Stimulated activated CD8-positive, alpha-beta memory T cell treated with anti-CD3 and anti-CD28 coated beads, Interleukin-12 subunit alpha, Interleukin-12 subunit beta, amount 100 ng/mL, for 24 hours (primary cell): ENCODE data around the gene FUNDC2.

Source experiments
- DNase-seq: peaks from one replicate; pipeline ENCODE4 v3.0.0-alpha.2; 2020; ENCODE audit errors: extremely low read depth

The FUNDC2 gene

GRCh38 chrX:155023907-155024833 lies 2.5 kb upstream of the FUNDC2 start:
- no peak for DNase-seq

DNA sequence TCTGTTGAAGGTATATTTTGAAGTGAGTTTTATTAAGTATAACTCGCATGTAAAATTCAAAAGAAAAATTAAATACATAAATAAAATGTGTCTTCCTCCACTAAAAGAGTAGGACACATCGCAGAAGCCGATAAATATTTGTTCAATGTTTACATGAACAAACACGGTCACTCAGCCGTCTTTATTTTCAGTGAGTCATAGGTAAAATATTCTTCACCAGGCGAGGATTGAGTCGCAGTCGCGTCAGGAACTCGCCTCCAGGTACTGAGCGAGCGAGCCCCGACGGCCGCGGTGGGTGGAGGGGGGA lies 271 bp upstream of the FUNDC2 start:
- no peak for DNase-seq

DNA sequence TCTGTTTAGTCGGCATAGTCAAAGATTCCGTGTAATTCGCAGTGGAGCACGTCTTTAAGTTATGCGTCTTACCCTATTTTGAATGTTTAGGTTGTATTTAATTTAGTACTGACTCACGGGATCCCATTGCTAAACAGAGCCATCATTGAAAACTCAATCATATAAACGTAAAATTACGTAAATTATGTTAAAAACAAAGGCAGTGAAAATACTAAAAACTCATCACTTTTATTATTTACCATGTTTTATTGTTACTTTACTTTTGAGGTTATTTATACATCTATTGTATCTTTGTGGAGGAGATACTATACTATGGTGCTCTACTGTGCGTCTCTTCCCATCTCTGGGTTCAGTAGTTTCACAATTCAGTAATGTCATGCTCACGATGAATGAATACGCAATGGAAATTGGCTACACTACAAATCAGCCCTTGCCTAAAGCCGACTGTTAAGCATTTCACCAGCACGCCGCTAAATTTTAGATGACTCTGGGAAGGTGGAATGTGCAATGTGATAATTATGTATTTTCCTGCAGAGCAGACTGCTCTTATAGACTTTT lies 944 bp downstream of the FUNDC2 start:
- no peak for DNase-seq

- no peak for DNase-seq
Observed at GRCh38 chrX:155028129-155028528, 1.5 kb downstream of the FUNDC2 start.

GRCh38 chrX:155028877-155029291 lies 2.2 kb downstream of the FUNDC2 start:
- DNase-seq: no peak

- DNase-seq: no peak
Observed at GRCh38 chrX:155031657-155032056, 5.0 kb downstream of the FUNDC2 start.

DNA sequence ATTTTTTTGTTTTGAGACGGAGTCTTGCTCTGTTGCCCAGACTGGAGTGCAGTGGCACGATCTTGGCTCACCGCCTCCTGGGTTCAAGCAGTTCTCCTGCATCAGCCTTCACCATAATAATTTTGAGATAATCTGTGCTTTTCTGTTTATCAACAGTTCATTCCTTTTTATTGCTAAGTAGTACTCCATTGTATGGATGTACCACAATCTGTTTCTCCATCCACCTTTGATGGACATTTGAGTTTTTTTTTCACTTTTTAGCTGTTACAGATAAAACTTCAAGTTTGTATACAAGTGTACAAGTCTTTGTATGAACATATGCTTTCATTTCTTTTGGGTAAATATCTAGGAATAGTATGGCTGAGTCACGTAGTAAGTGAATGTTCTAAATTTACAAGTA lies 9.0 kb downstream of the FUNDC2 start:
- no peak for DNase-seq

- DNase-seq: no peak
Observed at GRCh38 chrX:155046129-155046810, 19.6 kb downstream of the FUNDC2 start.

- no peak for DNase-seq
Observed at GRCh38 chrX:155046811-155047528, 20.3 kb downstream of the FUNDC2 start.

DNA sequence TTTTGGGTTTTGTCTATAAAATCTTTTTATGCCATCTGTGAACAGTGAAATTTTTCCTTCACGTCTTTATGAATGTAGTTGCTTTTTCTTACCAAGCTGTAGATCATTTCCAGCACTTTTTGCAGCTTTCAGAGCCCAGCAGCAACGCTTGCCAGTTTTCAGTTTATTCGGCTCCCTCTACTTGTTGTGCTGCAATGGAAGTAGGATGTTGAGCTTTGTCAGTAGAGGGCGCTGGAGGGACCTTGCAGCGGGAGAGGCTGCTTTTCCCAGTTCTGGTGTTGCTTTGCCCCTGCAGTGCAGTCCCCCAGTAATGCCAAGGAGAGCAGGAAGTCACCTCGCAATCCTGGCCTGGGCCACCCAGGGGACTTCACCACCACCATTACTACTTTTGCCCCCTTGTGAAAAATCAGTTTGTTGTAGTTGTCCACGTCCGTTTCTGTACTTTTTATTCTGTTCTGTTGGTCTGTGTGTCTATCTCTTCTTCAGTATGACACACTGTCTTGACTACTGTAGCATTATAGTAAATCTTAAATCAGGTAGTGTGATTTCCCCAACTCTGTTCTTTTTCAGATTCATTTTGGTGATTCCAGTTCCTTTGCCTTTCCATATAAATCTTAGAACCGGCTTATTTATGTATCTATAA lies 22.5 kb downstream of the FUNDC2 start:
- DNase-seq: no peak

DNA sequence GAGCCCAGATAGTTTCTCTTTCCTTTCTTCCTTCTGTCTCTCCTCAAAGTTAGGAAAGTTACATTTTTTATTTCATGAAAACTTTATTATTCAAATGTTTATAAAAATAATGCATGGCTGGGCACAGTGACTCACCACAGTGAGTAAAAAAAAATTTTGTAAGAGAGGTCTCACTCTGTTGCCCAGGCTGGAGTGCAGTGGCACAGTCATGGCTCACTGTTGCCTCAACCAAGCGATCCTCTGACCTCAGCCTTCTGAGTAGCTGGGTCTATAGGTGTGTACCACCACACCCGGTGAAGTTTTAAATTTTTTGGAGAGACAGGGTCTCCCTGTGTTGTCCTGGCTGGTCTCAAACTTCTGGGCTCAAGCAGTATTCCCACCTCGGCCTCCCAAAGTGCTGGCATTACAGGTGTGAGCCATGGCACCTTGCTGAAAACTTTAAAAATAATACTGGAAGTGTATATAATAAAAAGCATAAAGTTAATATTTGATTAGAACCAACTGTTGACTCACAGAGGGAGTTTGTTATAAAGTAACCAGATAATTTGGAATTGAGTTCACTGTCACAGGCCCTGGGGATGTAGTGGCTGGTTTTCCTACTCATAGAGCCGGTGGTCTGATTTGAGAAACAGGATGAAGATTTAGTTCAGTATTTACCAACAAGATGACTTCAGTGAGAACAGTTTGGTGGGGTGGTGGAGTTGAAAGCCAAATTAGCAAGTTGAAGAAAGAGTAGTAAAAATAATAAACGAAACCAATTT lies 26.3 kb downstream of the FUNDC2 start:
- no peak for DNase-seq

DNA sequence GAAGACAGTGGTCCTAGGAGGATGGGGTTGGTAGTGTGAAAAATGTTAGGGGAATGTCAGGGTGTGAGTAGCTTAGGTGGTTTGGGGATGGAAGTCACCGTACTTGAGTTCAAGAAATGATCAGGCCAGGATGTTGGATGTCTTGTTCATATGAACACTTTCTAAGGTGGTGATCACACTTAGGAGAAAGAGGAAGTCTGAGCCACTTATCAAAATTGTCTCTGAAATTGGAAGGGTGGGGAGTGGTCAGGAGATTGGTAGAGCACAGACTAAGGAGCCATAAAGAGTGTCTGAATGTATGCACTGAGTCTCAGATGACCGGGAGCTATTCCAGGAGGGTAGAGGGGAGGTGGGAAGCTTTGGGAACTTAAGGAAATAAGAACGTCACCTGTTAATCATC lies 27.0 kb downstream of the FUNDC2 start:
- DNase-seq: no peak

DNA sequence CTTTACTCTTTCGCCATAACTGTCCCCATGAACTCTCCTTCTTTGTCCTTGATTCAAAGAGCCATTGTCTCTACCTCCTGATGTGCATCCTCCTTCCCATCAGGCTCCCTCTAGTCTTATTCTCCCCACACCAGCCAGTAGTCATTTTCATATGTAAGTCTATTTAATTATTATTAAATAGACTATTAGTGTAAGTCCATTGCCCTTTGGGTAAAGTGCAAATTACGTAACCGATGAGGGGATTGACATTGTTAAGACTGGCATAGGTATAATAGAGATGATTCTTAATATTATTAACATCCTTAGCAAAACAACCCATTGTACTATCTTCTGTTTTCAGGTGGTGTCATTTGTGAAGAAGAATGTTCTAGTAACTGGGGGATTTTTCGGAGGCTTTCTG lies 27.6 kb downstream of the FUNDC2 start:
- DNase-seq: no peak

DNA sequence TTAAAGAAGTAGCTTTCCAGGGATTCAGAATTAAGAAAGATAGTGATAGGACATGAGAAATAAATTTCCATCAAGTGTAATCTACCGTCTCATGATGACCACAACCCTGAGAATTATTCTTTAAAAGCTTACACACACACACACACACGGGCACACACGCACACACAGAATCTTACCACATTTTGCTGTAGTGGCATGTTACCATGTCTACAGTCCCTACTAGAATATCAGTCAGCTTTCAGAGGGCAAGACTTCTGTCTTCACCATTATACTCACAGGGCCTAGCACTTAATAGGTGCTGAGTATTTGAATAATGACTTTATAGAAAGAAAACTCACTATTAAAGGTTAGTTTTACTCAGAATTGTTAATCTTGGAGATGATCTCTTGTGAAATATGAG lies 28.9 kb downstream of the FUNDC2 start:
- no peak for DNase-seq

GRCh38 chrX:155056471-155056870 lies 29.8 kb downstream of the FUNDC2 start:
- no peak for DNase-seq

DNA sequence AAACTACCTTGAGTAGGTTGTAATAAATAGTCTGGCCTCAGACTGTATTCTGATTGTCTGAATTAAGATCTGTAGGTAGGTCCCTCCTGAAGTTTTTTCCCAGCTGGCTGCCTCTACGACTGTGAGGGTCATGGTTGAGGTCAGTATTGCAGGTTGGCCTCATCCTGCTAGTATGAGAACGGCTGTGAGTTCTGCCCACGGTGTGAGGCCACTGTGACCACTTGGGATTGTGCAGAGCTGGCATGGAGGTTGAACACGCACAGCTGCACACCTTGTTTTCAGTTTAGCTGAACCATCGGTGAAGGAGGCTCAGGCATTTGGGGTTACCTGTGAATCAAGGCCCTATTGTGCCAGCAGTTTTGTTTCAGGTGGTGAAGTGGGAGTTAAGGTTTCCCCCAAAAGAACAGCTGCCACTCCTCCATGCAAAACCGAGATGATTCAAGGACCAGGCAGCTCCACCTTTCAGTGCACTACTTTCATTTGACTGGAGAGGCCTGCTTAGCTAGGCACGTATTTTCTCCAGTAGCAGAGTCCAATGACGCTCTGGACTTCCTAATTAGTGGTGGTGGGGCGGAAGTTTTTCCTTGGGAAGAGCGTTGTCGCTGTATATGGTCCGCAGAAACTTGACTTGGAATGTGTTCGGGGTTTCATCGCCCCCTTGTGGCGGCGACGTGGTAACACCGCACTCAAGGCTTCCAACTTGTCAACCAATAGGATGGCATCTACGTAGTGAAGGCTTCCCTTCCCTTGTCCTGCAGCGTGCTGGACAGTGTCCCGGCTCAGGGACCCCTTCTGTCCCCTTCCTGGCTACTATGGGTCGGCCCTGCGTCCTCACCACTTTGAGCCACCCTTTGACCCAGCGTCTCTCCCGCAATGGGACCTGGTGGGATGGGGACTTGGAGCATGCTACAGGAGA lies 30.5 kb downstream of the FUNDC2 start:
- no peak for DNase-seq

GRCh38 chrX:155061760-155062159 lies 35.1 kb downstream of the FUNDC2 start:
- DNase-seq: no peak

- DNase-seq: no peak
Observed at GRCh38 chrX:155065035-155065734, 38.5 kb downstream of the FUNDC2 start.

GRCh38 chrX:155068165-155068564 lies 41.5 kb downstream of the FUNDC2 start:
- DNase-seq: no peak
